Measurements from ENCODE around the gene NFATC1.

DNA sequence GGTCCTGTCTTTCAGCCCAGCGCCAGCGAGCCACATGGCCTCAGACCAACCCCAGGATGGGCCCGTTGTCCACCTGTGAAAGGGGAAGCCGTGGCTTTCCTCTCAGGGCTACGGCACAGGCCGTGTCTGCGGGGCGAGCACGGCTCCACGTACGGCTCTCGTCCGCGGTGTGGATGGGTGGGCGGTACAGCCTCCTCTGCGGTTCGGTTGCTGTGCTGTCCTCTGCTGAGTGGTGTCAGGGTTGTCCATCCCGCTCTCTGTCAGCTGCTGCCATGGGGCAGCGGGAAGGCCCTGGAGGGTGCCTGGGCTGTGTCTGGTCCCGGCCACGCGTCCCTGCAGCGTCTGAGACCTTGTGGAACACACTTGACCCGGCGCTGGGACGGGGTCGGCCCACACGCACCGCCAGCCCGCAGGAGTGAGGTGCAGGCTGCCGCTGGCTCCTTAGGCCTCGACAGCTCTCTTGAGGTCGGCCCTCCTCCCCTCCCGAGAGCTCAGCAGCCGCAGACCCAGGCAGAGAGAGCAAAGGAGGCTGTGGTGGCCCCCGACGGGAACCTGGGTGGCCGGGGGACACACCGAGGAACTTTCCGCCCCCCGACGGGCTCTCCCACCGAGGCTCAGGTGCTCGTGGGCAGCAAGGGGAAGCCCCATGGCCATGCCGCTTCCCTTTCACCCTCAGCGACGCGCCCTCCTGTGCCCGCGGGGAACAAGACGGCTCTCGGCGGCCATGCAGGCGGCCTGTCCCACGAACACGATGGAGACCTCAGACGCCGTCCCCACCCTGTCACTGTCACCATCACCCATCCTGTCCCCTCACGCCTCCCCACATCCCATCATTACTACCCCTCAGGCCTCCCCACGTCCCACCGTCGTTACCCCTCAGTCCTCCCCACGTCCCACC lies 128.7 kb downstream of the NFATC1 start:
- TF ChIP-seq SUZ12 (IDR thresholded peaks at IDR 0.05; ENCODE audit: extremely low read depth, insufficient read depth, insufficient read length) (no peak), ZNF274 (IDR thresholded peaks at IDR 0.05; ENCODE audit: low read depth, low read length) (no peak)

Data from NT2/D1 (cell line).